ENCODE measurements around the gene B4GALT5.

- TF ChIP-seq POU6F1 (CRISPR knock-in tag; IDR thresholded peaks at IDR 0.05; ENCODE audit: borderline replicate concordance, low read depth) (no peak), GLIS3 (CRISPR knock-in tag; IDR thresholded peaks at IDR 0.05) (no peak), OSR1 (CRISPR knock-in tag; IDR thresholded peaks at IDR 0.05) (no peak), TOX (CRISPR knock-in tag; IDR thresholded peaks at IDR 0.05; ENCODE audit: borderline replicate concordance) (no peak)
Observed at GRCh38 chr20:49754596-49754995, 40.9 kb upstream of the B4GALT5 start.

All from SK-N-SH treated with all-trans-retinoic acid at 6 μM for 48 hours (cell line).